Natural killer cell treated with Interleukin-12 subunit alpha and Interleukin-12 subunit beta and Interleukin-15 and Interleukin-18, amount 100 ng/mL, for 72 hours (primary cell): ENCODE measurements around the gene OR2T3. TPM values are rescaled to one million over a fixed set of nuclear protein-coding genes. Genes with fewer than 3 reads are reported as not detected.
"Not testable (repeated sequence)": the region's sequence is repeated elsewhere in the genome, so short reads cannot be mapped to it uniquely, and the experiment has no call there.

ENCODE experiments used
- ATAC-seq, 2 donors: fragments of 150-1000 bp; cut with Tn5 transposase in 1 of 2; sonication (Bioruptor Pico), chemical (Tn5 transposase) in 1 of 2; 2 replicates each; pipeline ENCODE4 v1.10.0; 2021
- DNase-seq: peaks from one replicate; pipeline ENCODE4 v3.0.0; 2022; ENCODE audit warnings: low spot score
- H3K27ac Mint-ChIP-seq, 2 donors: 1 replicate in 1 of 2; 2 replicates in 1 of 2; pipeline ENCODE4 v1.8.0; 2022; ENCODE audit warnings: mixed read lengths in 2 of 2, mild to moderate bottlenecking in 1 of 2, moderate library complexity in 1 of 2
- H3K27me3 Mint-ChIP-seq, 2 donors: 1 replicate in 1 of 2; 2 replicates in 1 of 2; pipeline ENCODE4 v1.8.0; 2022; ENCODE audit warnings: mixed read lengths in 2 of 2
- H3K36me3 Mint-ChIP-seq: one replicate; pipeline ENCODE4 v1.8.0; 2022; ENCODE audit warnings: mixed read lengths
- H3K4me1 Mint-ChIP-seq, 2 donors: 1 replicate in 1 of 2; 2 replicates in 1 of 2; pipeline ENCODE4 v1.8.0; 2022; ENCODE audit warnings: low read depth in 2 of 2, mixed read lengths in 2 of 2, mild to moderate bottlenecking in 1 of 2
- H3K4me3 Mint-ChIP-seq: one replicate; pipeline ENCODE4 v1.8.0; 2022; ENCODE audit warnings: mixed read lengths
- H3K9me3 Mint-ChIP-seq: 2 replicates; pipeline ENCODE4 v1.8.0; 2022; ENCODE audit warnings: mixed read lengths
- total RNA-seq, 2 donors: library from RNA; stranded (reverse); gene quantifications; one replicate each; pipeline ENCODE4 v1.2.3, GENCODE V29; 2022

OR2T3 gene
- total RNA-seq: under 1 TPM in 1 of 2 donors, not detected in 1; 0.47 TPM

- DNase-seq, H3K4me1 Mint-ChIP-seq, H3K36me3 Mint-ChIP-seq, H3K9me3 Mint-ChIP-seq, H3K27ac Mint-ChIP-seq, ATAC-seq, H3K4me3 Mint-ChIP-seq: not testable (repeated sequence)
- H3K27me3 Mint-ChIP-seq: peaks cover 8 to 27% of the 10 kb centered on the region in 2 donors
Observed at GRCh38 chr1:248473051-248473450, at the start of gene OR2T3. OR2T3 (plus strand) TSS chr1:248473351; CDS start chr1:248473351, 0 bp downstream.

GRCh38 chr1:248427526-248428191 is 45.5 kb upstream of the OR2T3 start:
- DNase-seq, H3K4me1 Mint-ChIP-seq, ATAC-seq, H3K4me3 Mint-ChIP-seq, H3K36me3 Mint-ChIP-seq, H3K9me3 Mint-ChIP-seq, H3K27ac Mint-ChIP-seq: not testable (repeated sequence)
- H3K27me3 Mint-ChIP-seq: peaks cover 0 to 11% of the 10 kb centered on the region in 2 donors

- H3K27ac Mint-ChIP-seq, DNase-seq, H3K9me3 Mint-ChIP-seq, H3K36me3 Mint-ChIP-seq, H3K4me1 Mint-ChIP-seq, ATAC-seq, H3K4me3 Mint-ChIP-seq: not testable (repeated sequence)
- H3K27me3 Mint-ChIP-seq: peaks cover 0 to 11% of the 10 kb centered on the region in 2 donors
Observed at GRCh38 chr1:248428192-248428533, 45.0 kb upstream of the OR2T3 start.

GRCh38 chr1:248431683-248432082 is 41.5 kb upstream of the OR2T3 start:
- H3K27ac Mint-ChIP-seq, ATAC-seq, H3K36me3 Mint-ChIP-seq, DNase-seq, H3K4me3 Mint-ChIP-seq, H3K9me3 Mint-ChIP-seq, H3K4me1 Mint-ChIP-seq: not testable (repeated sequence)
- H3K27me3 Mint-ChIP-seq: peaks cover 2 to 11% of the 10 kb centered on the region in 2 donors

GRCh38 chr1:248432201-248432600 is 41.0 kb upstream of the OR2T3 start:
- DNase-seq, ATAC-seq, H3K4me3 Mint-ChIP-seq, H3K4me1 Mint-ChIP-seq, H3K36me3 Mint-ChIP-seq, H3K27ac Mint-ChIP-seq, H3K9me3 Mint-ChIP-seq: not testable (repeated sequence)
- peaks cover 2 to 11% of the 10 kb centered on the region in 2 donors for H3K27me3 Mint-ChIP-seq

GRCh38 chr1:248433811-248434415 is 39.2 kb upstream of the OR2T3 start:
- not testable (repeated sequence) for H3K4me3 Mint-ChIP-seq, H3K36me3 Mint-ChIP-seq, H3K9me3 Mint-ChIP-seq, H3K4me1 Mint-ChIP-seq, DNase-seq, H3K27ac Mint-ChIP-seq
- peak in 1 of 2 donors; percentile 15 for ATAC-seq
- H3K27me3 Mint-ChIP-seq: peaks cover 2 to 11% of the 10 kb centered on the region in 2 donors

- not testable (repeated sequence) for H3K27ac Mint-ChIP-seq, H3K27me3 Mint-ChIP-seq, H3K4me3 Mint-ChIP-seq, H3K36me3 Mint-ChIP-seq, DNase-seq, H3K4me1 Mint-ChIP-seq, ATAC-seq, H3K9me3 Mint-ChIP-seq
Observed at GRCh38 chr1:248434913-248435312, 38.2 kb upstream of the OR2T3 start.

GRCh38 chr1:248436303-248436702 is 36.8 kb upstream of the OR2T3 start:
- H3K9me3 Mint-ChIP-seq, DNase-seq, H3K4me3 Mint-ChIP-seq, H3K36me3 Mint-ChIP-seq, H3K27me3 Mint-ChIP-seq, H3K4me1 Mint-ChIP-seq, ATAC-seq, H3K27ac Mint-ChIP-seq: not testable (repeated sequence)

GRCh38 chr1:248438668-248439067 is 34.5 kb upstream of the OR2T3 start:
- H3K4me3 Mint-ChIP-seq, DNase-seq, H3K27me3 Mint-ChIP-seq, H3K27ac Mint-ChIP-seq, H3K9me3 Mint-ChIP-seq, ATAC-seq, H3K36me3 Mint-ChIP-seq, H3K4me1 Mint-ChIP-seq: not testable (repeated sequence)

GRCh38 chr1:248439283-248439682 is 33.9 kb upstream of the OR2T3 start:
- H3K4me1 Mint-ChIP-seq, H3K36me3 Mint-ChIP-seq, H3K27ac Mint-ChIP-seq, ATAC-seq, H3K27me3 Mint-ChIP-seq, H3K9me3 Mint-ChIP-seq, H3K4me3 Mint-ChIP-seq, DNase-seq: not testable (repeated sequence)

GRCh38 chr1:248442500-248443277 is 30.5 kb upstream of the OR2T3 start:
- DNase-seq, H3K4me1 Mint-ChIP-seq, H3K9me3 Mint-ChIP-seq, H3K4me3 Mint-ChIP-seq, H3K27ac Mint-ChIP-seq, H3K36me3 Mint-ChIP-seq, ATAC-seq, H3K27me3 Mint-ChIP-seq: not testable (repeated sequence)

GRCh38 chr1:248444603-248445002 is 28.5 kb upstream of the OR2T3 start:
- not testable (repeated sequence) for ATAC-seq, H3K9me3 Mint-ChIP-seq, H3K36me3 Mint-ChIP-seq, H3K27me3 Mint-ChIP-seq, H3K27ac Mint-ChIP-seq, DNase-seq, H3K4me3 Mint-ChIP-seq, H3K4me1 Mint-ChIP-seq

GRCh38 chr1:248445399-248445798 is 27.8 kb upstream of the OR2T3 start, which contains the start of gene OR2T2:
OR2T2 (plus strand) TSS chr1:248445637; CDS start chr1:248452798, 7,161 bp downstream.
- not testable (repeated sequence) for ATAC-seq, H3K27ac Mint-ChIP-seq, DNase-seq, H3K9me3 Mint-ChIP-seq, H3K36me3 Mint-ChIP-seq, H3K4me1 Mint-ChIP-seq, H3K27me3 Mint-ChIP-seq, H3K4me3 Mint-ChIP-seq
